Measurements from ENCODE around the gene HOXB9. TPM values are rescaled to one million over a fixed set of nuclear protein-coding genes. Genes with fewer than 3 reads are reported as not detected.

The HOXB9 gene
- total RNA-seq, 2 experiments from 2014 or later = not detected

DNA sequence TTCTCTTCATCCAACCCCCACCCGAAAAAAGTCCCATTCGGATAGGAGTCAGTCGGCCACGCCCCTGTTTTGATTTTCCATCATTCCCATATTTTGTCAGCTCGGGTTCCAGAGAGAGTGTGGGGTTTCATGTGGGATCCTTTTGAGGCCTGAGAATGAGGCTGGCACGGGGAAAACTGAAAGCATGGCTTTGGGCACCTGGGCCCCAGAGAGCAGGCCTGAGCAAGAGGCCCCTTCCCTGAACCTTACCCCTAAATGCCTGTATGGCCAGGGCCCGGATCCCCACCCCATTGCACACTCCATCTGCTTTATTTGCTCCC, 43.4 kb downstream of the HOXB9 start:
- peaks cover 66% of the 10 kb centered on the region for H3K4me1 Mint-ChIP-seq (ENCODE audit: low read depth)
- no peak overlapping the region for H3K4me3 ChIP-seq (ENCODE audit: low read length)
- peak overlapping the region; percentile 7 for H3K4me3 Mint-ChIP-seq
- no peak overlapping the region for H3K27ac Mint-ChIP-seq
- H3K27ac ChIP-seq (ENCODE audit: low read depth in 1 of 2, low read length in 2 of 2) = no peak overlapping the region
- no peak for ATAC-seq (ENCODE audit: poor library complexity)
- no peak for DNase-seq
- H3K27me3 Mint-ChIP-seq = peaks cover 97% of the 10 kb centered on the region
- no peaks in the 10 kb centered on the region for H3K9me3 Mint-ChIP-seq
- H3K36me3 Mint-ChIP-seq (ENCODE audit: low read depth) = no peaks in the 10 kb centered on the region
- TF ChIP-seq, protein P1, sequence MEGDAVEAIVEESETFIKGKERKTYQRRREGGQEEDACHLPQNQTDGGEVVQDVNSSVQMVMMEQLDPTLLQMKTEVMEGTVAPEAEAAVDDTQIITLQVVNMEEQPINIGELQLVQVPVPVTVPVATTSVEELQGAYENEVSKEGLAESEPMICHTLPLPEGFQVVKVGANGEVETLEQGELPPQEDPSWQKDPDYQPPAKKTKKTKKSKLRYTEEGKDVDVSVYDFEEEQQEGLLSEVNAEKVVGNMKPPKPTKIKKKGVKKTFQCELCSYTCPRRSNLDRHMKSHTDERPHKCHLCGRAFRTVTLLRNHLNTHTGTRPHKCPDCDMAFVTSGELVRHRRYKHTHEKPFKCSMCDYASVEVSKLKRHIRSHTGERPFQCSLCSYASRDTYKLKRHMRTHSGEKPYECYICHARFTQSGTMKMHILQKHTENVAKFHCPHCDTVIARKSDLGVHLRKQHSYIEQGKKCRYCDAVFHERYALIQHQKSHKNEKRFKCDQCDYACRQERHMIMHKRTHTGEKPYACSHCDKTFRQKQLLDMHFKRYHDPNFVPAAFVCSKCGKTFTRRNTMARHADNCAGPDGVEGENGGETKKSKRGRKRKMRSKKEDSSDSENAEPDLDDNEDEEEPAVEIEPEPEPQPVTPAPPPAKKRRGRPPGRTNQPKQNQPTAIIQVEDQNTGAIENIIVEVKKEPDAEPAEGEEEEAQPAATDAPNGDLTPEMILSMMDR (IDR thresholded peaks at IDR 0.05) = no peak
- H3K36me3 ChIP-seq (ENCODE audit: insufficient read depth, low read length) = no peaks in the 10 kb centered on the region
- peaks cover 59% of the 10 kb centered on the region for H3K4me1 ChIP-seq (ENCODE audit: insufficient read depth, low read length)
- POLR2A ChIA-PET = interaction anchor here (0.6 kb wide), 1 partner anchor 13 kb away, joined by 3 read pairs; no protein-coding TSS in a partner anchor
- peaks cover 0 to 3% of the 10 kb centered on the region in 2 experiments for H3K9me3 ChIP-seq (ENCODE audit: control insufficient read depth in 1 of 2, insufficient read depth in 1 of 2, low read length in 2 of 2)
- CTCF ChIA-PET = interaction anchor here (1.0 to 1.6 kb wide), 3 partner anchors 10 to 90 kb away, joined by 4 to 6 read pairs (median 6); partner anchors contain the start of gene HOXB5
- intact Hi-C loops (cut with DNase I, micrococcal nuclease) = no loop called here
- H3K27me3 ChIP-seq (ENCODE audit: control insufficient read depth in 1 of 2, insufficient read depth in 2 of 2, low read length in 2 of 2) = peaks cover 62 to 79% of the 10 kb centered on the region in 2 experiments

DNA sequence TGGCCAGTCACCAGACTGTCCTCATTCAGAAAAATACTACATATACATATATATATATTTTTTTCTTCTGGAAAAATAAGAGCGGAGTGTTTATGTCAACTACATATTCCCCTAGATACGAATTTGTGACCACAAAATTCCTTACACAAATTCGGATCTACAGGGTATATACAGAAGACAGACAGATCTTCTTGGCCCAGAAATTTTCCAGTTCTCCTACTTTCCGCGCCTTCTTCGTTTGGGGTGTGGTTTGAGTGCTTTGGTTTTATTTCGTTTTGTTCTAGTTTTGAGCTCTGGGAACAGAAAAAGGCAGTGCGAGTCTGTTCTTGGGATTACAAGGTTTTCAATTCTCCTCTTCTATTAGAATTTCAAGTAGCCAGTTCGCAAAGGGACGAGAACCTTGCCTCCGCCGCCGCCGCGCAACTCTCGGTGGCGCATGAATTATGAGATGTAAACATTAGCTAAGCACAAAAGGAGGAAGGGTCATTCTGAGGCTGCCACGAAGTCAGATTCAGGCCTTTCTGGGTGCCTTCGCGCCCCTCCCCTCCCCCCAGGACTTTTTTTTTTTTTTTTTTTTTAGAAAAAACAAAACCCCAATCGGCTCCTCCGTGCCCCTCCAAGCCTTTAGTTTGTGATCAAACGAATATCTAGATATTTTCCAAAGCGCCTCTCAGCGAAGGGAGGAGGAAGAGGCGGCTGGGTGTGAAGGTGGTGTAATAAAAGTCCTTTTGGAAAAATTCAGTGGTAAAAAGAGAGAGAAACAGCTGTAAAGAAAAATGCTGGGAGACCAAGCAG, 46.2 kb downstream of the HOXB9 start:
- Mint-ChIP-seq H3K27ac (no peak overlapping the region), H3K36me3 (ENCODE audit: low read depth) (no peaks in the 10 kb centered on the region), H3K27me3 (peaks cover 83% of the 10 kb centered on the region), H3K4me3 (peak overlapping the region; percentile 92), H3K4me1 (ENCODE audit: low read depth) (peaks cover 61% of the 10 kb centered on the region), H3K9me3 (no peaks in the 10 kb centered on the region)
- Histone ChIP-seq H3K27me3 (ENCODE audit: control insufficient read depth in 1 of 2, insufficient read depth in 2 of 2, low read length in 2 of 2) (peaks cover 43 to 53% of the 10 kb centered on the region in 2 experiments), H3K27ac (ENCODE audit: low read depth in 1 of 2, low read length in 2 of 2) (no peak overlapping the region), H3K36me3 (ENCODE audit: insufficient read depth, low read length) (no peaks in the 10 kb centered on the region), H3K9me3 (ENCODE audit: control insufficient read depth in 1 of 2, insufficient read depth in 1 of 2, low read length in 2 of 2) (peaks cover 0 to 3% of the 10 kb centered on the region in 2 experiments), H3K4me3 (ENCODE audit: low read length) (no peak overlapping the region), H3K4me1 (ENCODE audit: insufficient read depth, low read length) (peaks cover 64% of the 10 kb centered on the region)
- intact Hi-C loops (cut with DNase I, micrococcal nuclease) = no loop called here
- ChIA-PET CTCF (no interaction called here), POLR2A (no interaction called here)
- ATAC-seq (ENCODE audit: poor library complexity) = no peak
- DNase-seq = no peak
- TF ChIP-seq, protein P1 (IDR thresholded peaks at IDR 0.05) = no peak

DNA sequence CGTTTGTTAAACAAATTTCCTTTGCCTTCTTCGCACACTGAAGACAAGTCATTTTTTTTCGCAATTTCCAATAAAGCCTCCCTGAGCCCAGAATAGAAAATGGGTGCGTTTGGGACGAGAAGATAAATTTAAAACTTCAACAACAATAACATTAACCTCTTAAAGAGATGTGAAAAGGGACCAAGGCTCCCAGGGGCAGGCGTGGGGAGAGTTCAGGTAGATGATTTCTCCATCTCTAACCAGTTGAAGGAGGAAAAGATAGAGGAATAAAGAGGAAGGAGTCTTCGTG, 46.7 kb downstream of the HOXB9 start:
- CTCF ChIA-PET = no interaction called here
- POLR2A ChIA-PET = no interaction called here
- Mint-ChIP-seq H3K27me3 (peaks cover 83% of the 10 kb centered on the region), H3K36me3 (ENCODE audit: low read depth) (no peaks in the 10 kb centered on the region), H3K4me3 (peak overlapping the region; percentile 92), H3K27ac (no peak overlapping the region), H3K9me3 (no peaks in the 10 kb centered on the region), H3K4me1 (ENCODE audit: low read depth) (peaks cover 59% of the 10 kb centered on the region)
- H3K4me1 ChIP-seq (ENCODE audit: insufficient read depth, low read length) = peaks cover 61% of the 10 kb centered on the region
- TF ChIP-seq, protein P1 (IDR thresholded peaks at IDR 0.05) = no peak
- peaks cover 42 to 51% of the 10 kb centered on the region in 2 experiments for H3K27me3 ChIP-seq (ENCODE audit: control insufficient read depth in 1 of 2, insufficient read depth in 2 of 2, low read length in 2 of 2)
- peaks cover 0 to 3% of the 10 kb centered on the region in 2 experiments for H3K9me3 ChIP-seq (ENCODE audit: control insufficient read depth in 1 of 2, insufficient read depth in 1 of 2, low read length in 2 of 2)
- DNase-seq (no peak), ATAC-seq (ENCODE audit: poor library complexity) (no peak)
- H3K4me3 ChIP-seq (ENCODE audit: low read length) = peak overlapping the region; percentile 84
- intact Hi-C loops (cut with DNase I, micrococcal nuclease) = no loop called here
- no peaks in the 10 kb centered on the region for H3K36me3 ChIP-seq (ENCODE audit: insufficient read depth, low read length)
- H3K27ac ChIP-seq (ENCODE audit: low read depth in 1 of 2, low read length in 2 of 2) = no peak overlapping the region

All from CD4-positive, alpha-beta T cell (primary cell).